HepG2 (cell line): ENCODE measurements around the gene PPP1CA. TPM values are rescaled to one million over a fixed set of nuclear protein-coding genes. Genes with fewer than 3 reads are reported as not detected.

ENCODE experiments used
- CBX1 ChIP-seq: IDR thresholded peaks from one replicate; pipeline ENCODE4 v1.6.1; 2016; ENCODE audit warnings: antibody characterized with exemption, low read depth
- CSRNP2 ChIP-seq: sonication (generic); formaldehyde crosslinking; conservative IDR thresholded peaks from 2 replicates; pipeline ENCODE4 v1.8.0; 2022; ENCODE audit warnings: low read depth, missing genetic modification reagents
- E2F5 ChIP-seq: sonication (generic); formaldehyde crosslinking; conservative IDR thresholded peaks from 2 replicates; pipeline ENCODE4 v1.4.0; 2020; ENCODE audit warnings: missing genetic modification reagents
- HES4 ChIP-seq: sonication (generic); formaldehyde crosslinking; IDR thresholded peaks from 2 replicates; pipeline ENCODE4 v1.9.0; 2021; ENCODE audit warnings: mild to moderate bottlenecking, missing genetic modification reagents, borderline replicate concordance
- MZF1 ChIP-seq: sonication (generic); formaldehyde crosslinking; IDR thresholded peaks from 2 replicates; pipeline ENCODE4 v1.8.1; 2023; ENCODE audit warnings: mild to moderate bottlenecking, missing genetic modification reagents, borderline replicate concordance
- PHF21A ChIP-seq: sonication (generic); formaldehyde crosslinking; IDR thresholded peaks from 2 replicates; pipeline ENCODE4 v1.5.0; 2020; ENCODE audit warnings: mild to moderate bottlenecking, missing genetic modification reagents
- RERE ChIP-seq: IDR thresholded peaks from 2 replicates; pipeline ENCODE4 v1.6.1; 2016; ENCODE audit warnings: low read depth, missing genetic modification reagents, missing compliant biosample characterization
- ZFP36L2 ChIP-seq: sonication (generic); formaldehyde crosslinking; IDR thresholded peaks from 2 replicates; pipeline ENCODE4 v1.4.0; 2020; ENCODE audit warnings: missing genetic modification reagents
- ZNF644 ChIP-seq: IDR thresholded peaks from 2 replicates; pipeline ENCODE4 v1.6.1; 2016; ENCODE audit warnings: low read depth
- ZNF691 ChIP-seq: sonication (generic); formaldehyde crosslinking; IDR thresholded peaks from 2 replicates; pipeline ENCODE4 v1.4.0; 2020; ENCODE audit warnings: missing genetic modification reagents, low read depth, mild to moderate bottlenecking, borderline replicate concordance
- polyA plus RNA-seq, 8 experiments: library from polyadenylated mRNA; depleted of rRNA in 3 of 8; stranded (reverse) in 7 of 8; unstranded in 1 of 8; fragments of >200 nt; fragmentation: Illumina TruSeq in 4 of 8; extraction: Trizol in 4 of 8; gene quantifications; 2 replicates each; pipeline versions ENCODE4 v1.2.1 to v1.2.3, GENCODE V29; 2011 to 2016; ENCODE audit warnings: low read depth in 4 of 8, missing spikeins in 1 of 8, mixed read lengths in 1 of 8; ENCODE audit not compliant: insufficient read depth in 1 of 8
- total RNA-seq, 5 experiments: library from RNA; depleted of rRNA; stranded (reverse); fragments of >200 nt; fragmentation: Illumina TruSeq; extraction: Trizol; gene quantifications; 2 replicates each; pipeline ENCODE4 v1.2.3, GENCODE V29; 2016; ENCODE audit warnings: low read depth in 1 of 5
- TF ChIP-seq, protein P1 (sequence below): sonication (generic); formaldehyde crosslinking; IDR thresholded peaks from 2 replicates; pipeline ENCODE4 v1.5.1; 2020; ENCODE audit warnings: mild to moderate bottlenecking, missing genetic modification reagents, moderate library complexity
- TF ChIP-seq, protein P2 (sequence below): IDR thresholded peaks from 2 replicates; pipeline ENCODE4 v1.6.1; 2016; ENCODE audit warnings: mild to moderate bottlenecking

The PPP1CA gene
- total and polyA plus RNA-seq, 2 of the 13 experiments (the other 11 are each of a cell fraction or from before 2014, with no cell fraction given): 149 to 170 TPM

DNA sequence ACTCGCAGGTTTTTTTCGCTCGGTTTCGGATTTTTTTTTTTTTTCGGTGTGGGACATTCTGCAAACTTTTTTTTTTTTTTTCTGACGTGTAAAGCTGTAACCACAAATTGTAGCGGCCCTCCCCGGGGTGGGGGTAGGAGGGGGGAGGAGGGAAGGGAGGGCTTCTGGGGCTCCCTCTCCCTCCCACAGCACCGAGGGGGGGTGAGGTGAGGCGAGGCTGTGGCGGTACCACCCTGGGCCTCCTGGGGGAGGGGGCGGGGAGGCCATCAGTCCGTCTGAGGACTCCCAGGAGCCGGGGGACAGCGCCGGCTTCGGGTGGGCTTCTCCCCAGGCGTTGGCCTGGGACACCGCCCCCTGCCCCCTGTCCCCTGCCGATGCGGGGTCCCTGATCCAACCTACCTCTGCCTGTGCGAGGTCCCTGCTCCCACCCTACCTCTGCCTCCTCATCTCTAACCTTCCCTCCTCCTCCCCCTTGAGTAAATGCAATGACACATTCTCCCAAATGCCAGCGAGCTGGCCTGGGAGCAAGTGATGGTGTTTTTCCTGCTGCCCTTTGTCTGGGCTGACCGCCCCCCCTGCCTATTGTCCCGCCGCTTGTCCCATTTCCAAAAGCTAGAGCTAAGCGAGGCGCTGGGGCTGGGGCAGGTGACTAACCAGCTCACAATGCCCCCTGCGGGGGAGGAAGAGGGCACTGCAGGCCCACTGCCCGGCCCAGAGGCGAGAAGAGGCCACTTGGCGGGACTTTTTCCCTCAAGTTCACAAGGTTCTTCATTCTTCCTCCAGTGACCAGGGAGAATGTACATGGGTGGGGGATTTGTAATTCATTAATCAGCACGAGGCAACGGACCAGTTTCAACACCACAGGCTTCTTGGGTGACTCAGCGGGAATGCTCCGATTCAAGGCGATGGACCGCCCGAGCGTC, 27.7 kb downstream of the PPP1CA start (continued):
- TF ChIP-seq HES4 (CRISPR knock-in tag) (0 out of 2 replicates have a peak, but pooled peaks have one; percentile 26), MZF1 (no peak), CBX1 (no peak), ZNF691 (CRISPR knock-in tag) (no peak), RERE (CRISPR knock-in tag) (no peak), ZNF644 (no peak), ZFP36L2 (CRISPR knock-in tag) (no peak), PHF21A (peak; percentile 44; the same call in 1 of the 2 replicates), CSRNP2 (CRISPR knock-in tag) (no peak), E2F5 (CRISPR knock-in tag) (no peak)
- TF ChIP-seq, protein P1, sequence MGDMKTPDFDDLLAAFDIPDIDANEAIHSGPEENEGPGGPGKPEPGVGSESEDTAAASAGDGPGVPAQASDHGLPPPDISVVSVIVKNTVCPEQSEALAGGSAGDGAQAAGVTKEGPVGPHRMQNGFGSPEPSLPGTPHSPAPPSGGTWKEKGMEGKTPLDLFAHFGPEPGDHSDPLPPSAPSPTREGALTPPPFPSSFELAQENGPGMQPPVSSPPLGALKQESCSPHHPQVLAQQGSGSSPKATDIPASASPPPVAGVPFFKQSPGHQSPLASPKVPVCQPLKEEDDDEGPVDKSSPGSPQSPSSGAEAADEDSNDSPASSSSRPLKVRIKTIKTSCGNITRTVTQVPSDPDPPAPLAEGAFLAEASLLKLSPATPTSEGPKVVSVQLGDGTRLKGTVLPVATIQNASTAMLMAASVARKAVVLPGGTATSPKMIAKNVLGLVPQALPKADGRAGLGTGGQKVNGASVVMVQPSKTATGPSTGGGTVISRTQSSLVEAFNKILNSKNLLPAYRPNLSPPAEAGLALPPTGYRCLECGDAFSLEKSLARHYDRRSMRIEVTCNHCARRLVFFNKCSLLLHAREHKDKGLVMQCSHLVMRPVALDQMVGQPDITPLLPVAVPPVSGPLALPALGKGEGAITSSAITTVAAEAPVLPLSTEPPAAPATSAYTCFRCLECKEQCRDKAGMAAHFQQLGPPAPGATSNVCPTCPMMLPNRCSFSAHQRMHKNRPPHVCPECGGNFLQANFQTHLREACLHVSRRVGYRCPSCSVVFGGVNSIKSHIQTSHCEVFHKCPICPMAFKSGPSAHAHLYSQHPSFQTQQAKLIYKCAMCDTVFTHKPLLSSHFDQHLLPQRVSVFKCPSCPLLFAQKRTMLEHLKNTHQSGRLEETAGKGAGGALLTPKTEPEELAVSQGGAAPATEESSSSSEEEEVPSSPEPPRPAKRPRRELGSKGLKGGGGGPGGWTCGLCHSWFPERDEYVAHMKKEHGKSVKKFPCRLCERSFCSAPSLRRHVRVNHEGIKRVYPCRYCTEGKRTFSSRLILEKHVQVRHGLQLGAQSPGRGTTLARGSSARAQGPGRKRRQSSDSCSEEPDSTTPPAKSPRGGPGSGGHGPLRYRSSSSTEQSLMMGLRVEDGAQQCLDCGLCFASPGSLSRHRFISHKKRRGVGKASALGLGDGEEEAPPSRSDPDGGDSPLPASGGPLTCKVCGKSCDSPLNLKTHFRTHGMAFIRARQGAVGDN (CRISPR knock-in tag): peak; percentile 59
- TF ChIP-seq, protein P2, sequence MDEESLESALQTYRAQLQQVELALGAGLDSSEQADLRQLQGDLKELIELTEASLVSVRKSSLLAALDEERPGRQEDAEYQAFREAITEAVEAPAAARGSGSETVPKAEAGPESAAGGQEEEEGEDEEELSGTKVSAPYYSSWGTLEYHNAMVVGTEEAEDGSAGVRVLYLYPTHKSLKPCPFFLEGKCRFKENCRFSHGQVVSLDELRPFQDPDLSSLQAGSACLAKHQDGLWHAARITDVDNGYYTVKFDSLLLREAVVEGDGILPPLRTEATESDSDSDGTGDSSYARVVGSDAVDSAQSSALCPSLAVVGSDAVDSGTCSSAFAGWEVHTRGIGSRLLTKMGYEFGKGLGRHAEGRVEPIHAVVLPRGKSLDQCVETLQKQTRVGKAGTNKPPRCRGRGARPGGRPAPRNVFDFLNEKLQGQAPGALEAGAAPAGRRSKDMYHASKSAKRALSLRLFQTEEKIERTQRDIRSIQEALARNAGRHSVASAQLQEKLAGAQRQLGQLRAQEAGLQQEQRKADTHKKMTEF (CRISPR knock-in tag): no peak
